Measurements from ENCODE around the gene IQCB1.
"Not testable (repeated sequence)": the region's sequence is repeated elsewhere in the genome, so short reads cannot be mapped to it uniquely, and the experiment has no call there.

- not testable (repeated sequence) for TF ChIP-seq POLR2AphosphoS5 (IDR thresholded peaks at IDR 0.05; ENCODE audit: low read depth, low read length); REST (IDR thresholded peaks at IDR 0.05; ENCODE audit: insufficient read depth in 1 of 2, low read depth in 2 of 2, low read length in 1 of 2); CTCF (IDR thresholded peaks at IDR 0.05); SIN3A (IDR thresholded peaks at IDR 0.05; ENCODE audit: borderline replicate concordance, insufficient read depth, low read depth, low read length)
Measured at GRCh38 chr3:121743106-121743505, 91.8 kb downstream of the IQCB1 start.
